Fibroblast of pulmonary artery (primary cell): ENCODE results near the gene FGD5.

Experiments used
- DNase-seq: peaks from one replicate; pipeline ENCODE4 v3.0.0-alpha.2; 2010; ENCODE audit warnings: low read depth
- H3K4me3 ChIP-seq: replicated peaks from 2 replicates; pipeline ENCODE4 v1.5.1; 2011; ENCODE audit warnings: low read depth, mild to moderate bottlenecking, control low read depth, low read length, moderate library complexity
- CTCF ChIP-seq: IDR thresholded peaks from 2 replicates; pipeline ENCODE4 v1.5.1; 2011; ENCODE audit warnings: mild to moderate bottlenecking, control low read depth, low read length, inconsistent platforms; ENCODE audit errors: missing control alignments

Gene FGD5

GRCh38 chr3:14949126-14949525, 130.4 kb downstream of the FGD5 start:
- peak overlapping the region; percentile 86 for H3K4me3 ChIP-seq
- no peak for DNase-seq
- TF ChIP-seq CTCF, result no peak

GRCh38 chr3:14950274-14950673, 131.5 kb downstream of the FGD5 start:
- TF ChIP-seq CTCF, result no peak
- H3K4me3 ChIP-seq, result no peak overlapping the region
- no peak for DNase-seq

GRCh38 chr3:14957153-14957552, 138.4 kb downstream of the FGD5 start:
- no peak for DNase-seq
- no peak for TF ChIP-seq CTCF
- H3K4me3 ChIP-seq, result no peak overlapping the region

GRCh38 chr3:14957925-14958324, 139.2 kb downstream of the FGD5 start:
- no peak for DNase-seq
- no peak overlapping the region for H3K4me3 ChIP-seq
- no peak for TF ChIP-seq CTCF

- no peak overlapping the region for H3K4me3 ChIP-seq
- TF ChIP-seq CTCF, result no peak
- DNase-seq, result no peak
Observed at GRCh38 chr3:14959359-14959943, 140.7 kb downstream of the FGD5 start.

- no peak overlapping the region for H3K4me3 ChIP-seq
- no peak for DNase-seq
- no peak for TF ChIP-seq CTCF
Observed at GRCh38 chr3:14962762-14963161, 144.0 kb downstream of the FGD5 start.

- no peak for TF ChIP-seq CTCF
- no peak for DNase-seq
- H3K4me3 ChIP-seq, result no peak overlapping the region
Observed at GRCh38 chr3:14967285-14967684, 148.5 kb downstream of the FGD5 start.
